Mononuclear cell (primary cell): ENCODE measurements around the gene ADD2. TPM values are rescaled to one million over a fixed set of nuclear protein-coding genes. Genes with fewer than 3 reads are reported as not detected.

Experiments used
- H3K27me3 ChIP-seq: 2 replicates; pipeline ENCODE4 v1.6.0; 2011; ENCODE audit warnings: low read length, control low read depth; ENCODE audit not compliant: insufficient read depth
- H3K4me1 ChIP-seq: 2 replicates; pipeline ENCODE4 v1.5.1; 2011; ENCODE audit warnings: mild to moderate bottlenecking, low read length, control low read depth; ENCODE audit not compliant: insufficient read depth
- H3K4me3 ChIP-seq: 2 replicates; pipeline ENCODE4 v1.5.1; 2011; ENCODE audit warnings: mild to moderate bottlenecking, low read length, moderate library complexity
- H3K9me3 ChIP-seq: 2 replicates; pipeline ENCODE4 v1.5.1; 2011; ENCODE audit warnings: low read depth, mild to moderate bottlenecking, control low read depth, low read length
- total RNA-seq: library from RNA; depleted of rRNA; stranded (reverse); fragments of >200 nt; gene quantifications from one replicate; pipeline ENCODE4 v1.2.3, GENCODE V29; 2012

Gene ADD2
- total RNA-seq, 1 donor: 2.4 TPM

GRCh38 chr2:70651727-70652126, 116.3 kb downstream of the ADD2 start:
- peaks cover 6% of the 10 kb centered on the region for H3K4me1 ChIP-seq
- no peaks in the 10 kb centered on the region for H3K9me3 ChIP-seq
- peaks cover 18% of the 10 kb centered on the region for H3K27me3 ChIP-seq

GRCh38 chr2:70651014-70651413, 117.0 kb downstream of the ADD2 start:
- no peaks in the 10 kb centered on the region for H3K9me3 ChIP-seq
- peaks cover 18% of the 10 kb centered on the region for H3K27me3 ChIP-seq
- H3K4me1 ChIP-seq: peaks cover 6% of the 10 kb centered on the region
- H3K4me3 ChIP-seq: no peak overlapping the region

More at GRCh38 chr2:70651727-70652126, 116.3 kb downstream of the ADD2 start:
- H3K4me3 ChIP-seq: no peak overlapping the region

- no peaks in the 10 kb centered on the region for H3K9me3 ChIP-seq
- peaks cover 14% of the 10 kb centered on the region for H3K27me3 ChIP-seq
- H3K4me3 ChIP-seq: no peak overlapping the region
- peaks cover 6% of the 10 kb centered on the region for H3K4me1 ChIP-seq
Measured at GRCh38 chr2:70648961-70649360, 119.0 kb downstream of the ADD2 start.

- no peak overlapping the region for H3K4me3 ChIP-seq
- no peaks in the 10 kb centered on the region for H3K9me3 ChIP-seq
- peaks cover 11% of the 10 kb centered on the region for H3K27me3 ChIP-seq
- H3K4me1 ChIP-seq: peaks cover 6% of the 10 kb centered on the region
Measured at GRCh38 chr2:70647873-70648481, 120.0 kb downstream of the ADD2 start.

GRCh38 chr2:70646420-70646818, 121.6 kb downstream of the ADD2 start:
- Histone ChIP-seq H3K4me1 (peaks cover 6% of the 10 kb centered on the region), H3K27me3 (peaks cover 3% of the 10 kb centered on the region), H3K4me3 (no peak overlapping the region)

GRCh38 chr2:70645733-70646419, 122.1 kb downstream of the ADD2 start:
- no peaks in the 10 kb centered on the region for H3K27me3 ChIP-seq

More at GRCh38 chr2:70646420-70646818, 121.6 kb downstream of the ADD2 start:
- H3K9me3 ChIP-seq: no peaks in the 10 kb centered on the region

GRCh38 chr2:70643715-70644114, 124.3 kb downstream of the ADD2 start:
- H3K4me3 ChIP-seq: no peak overlapping the region
- no peaks in the 10 kb centered on the region for H3K27me3 ChIP-seq
- peaks cover 7% of the 10 kb centered on the region for H3K4me1 ChIP-seq
- no peaks in the 10 kb centered on the region for H3K9me3 ChIP-seq

More at GRCh38 chr2:70645733-70646419, 122.1 kb downstream of the ADD2 start:
- peaks cover 6% of the 10 kb centered on the region for H3K4me1 ChIP-seq
- H3K9me3 ChIP-seq: no peaks in the 10 kb centered on the region
- H3K4me3 ChIP-seq: no peak overlapping the region

GRCh38 chr2:70641263-70641784, 126.7 kb downstream of the ADD2 start:
- no peaks in the 10 kb centered on the region for H3K27me3 ChIP-seq

GRCh38 chr2:70639841-70640436, 128.1 kb downstream of the ADD2 start:
- Histone ChIP-seq H3K4me1 (peaks cover 3% of the 10 kb centered on the region), H3K4me3 (no peak overlapping the region), H3K9me3 (no peaks in the 10 kb centered on the region), H3K27me3 (no peaks in the 10 kb centered on the region)

More at GRCh38 chr2:70641263-70641784, 126.7 kb downstream of the ADD2 start:
- Histone ChIP-seq H3K4me3 (no peak overlapping the region), H3K9me3 (no peaks in the 10 kb centered on the region), H3K4me1 (peaks cover 3% of the 10 kb centered on the region)

GRCh38 chr2:70638561-70638960, 129.4 kb downstream of the ADD2 start:
- H3K4me1 ChIP-seq: peaks cover 3% of the 10 kb centered on the region
- peaks cover 5% of the 10 kb centered on the region for H3K9me3 ChIP-seq
- no peak overlapping the region for H3K4me3 ChIP-seq
- H3K27me3 ChIP-seq: no peaks in the 10 kb centered on the region

GRCh38 chr2:70633508-70633907, 134.5 kb downstream of the ADD2 start:
- Histone ChIP-seq H3K4me1 (no peaks in the 10 kb centered on the region), H3K27me3 (no peaks in the 10 kb centered on the region), H3K9me3 (peaks cover 11% of the 10 kb centered on the region), H3K4me3 (no peak overlapping the region)

GRCh38 chr2:70632966-70633365, 135.0 kb downstream of the ADD2 start:
- H3K9me3 ChIP-seq: peaks cover 11% of the 10 kb centered on the region
- no peaks in the 10 kb centered on the region for H3K27me3 ChIP-seq
- H3K4me1 ChIP-seq: no peaks in the 10 kb centered on the region
- H3K4me3 ChIP-seq: no peak overlapping the region

GRCh38 chr2:70632388-70632787, 135.6 kb downstream of the ADD2 start:
- no peak overlapping the region for H3K4me3 ChIP-seq
- no peaks in the 10 kb centered on the region for H3K4me1 ChIP-seq
- no peaks in the 10 kb centered on the region for H3K27me3 ChIP-seq
- H3K9me3 ChIP-seq: peaks cover 11% of the 10 kb centered on the region

- peaks cover 11% of the 10 kb centered on the region for H3K9me3 ChIP-seq
- H3K27me3 ChIP-seq: no peaks in the 10 kb centered on the region
- H3K4me1 ChIP-seq: no peaks in the 10 kb centered on the region
- no peak overlapping the region for H3K4me3 ChIP-seq
Measured at GRCh38 chr2:70630761-70631160, 137.2 kb downstream of the ADD2 start.

GRCh38 chr2:70627211-70627898, 140.6 kb downstream of the ADD2 start:
- Histone ChIP-seq H3K4me1 (no peaks in the 10 kb centered on the region), H3K9me3 (no peaks in the 10 kb centered on the region), H3K27me3 (no peaks in the 10 kb centered on the region), H3K4me3 (no peak overlapping the region)
